ENCODE data around the gene TMEM59L. TPM values are rescaled to one million over a fixed set of nuclear protein-coding genes. Genes with fewer than 3 reads are reported as not detected.

TMEM59L gene
- total RNA-seq, 1 donor from 2014 or later: not detected

DNA sequence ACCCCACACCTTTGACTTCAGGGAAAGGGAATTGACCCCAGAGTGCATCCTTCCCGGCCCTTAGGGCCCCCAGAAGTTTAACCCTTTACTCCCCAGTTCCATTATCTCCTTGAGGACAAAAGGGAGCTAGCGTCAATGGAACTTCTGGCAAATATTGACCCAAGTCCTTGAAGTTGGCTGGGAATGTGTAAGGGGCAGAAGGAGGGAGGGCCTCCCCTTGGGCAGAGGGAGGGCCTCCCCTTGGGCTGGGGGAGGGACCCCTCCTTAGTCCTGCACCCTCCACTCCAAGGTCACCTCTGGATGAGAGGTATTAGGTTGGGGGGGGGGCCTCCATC lies 3.0 kb upstream of the TMEM59L start:
- H3K4me3 Mint-ChIP-seq: no peak overlapping the region
- H3K4me1 Mint-ChIP-seq: peaks cover 38% of the 10 kb centered on the region
- no peaks in the 10 kb centered on the region for H3K9me3 Mint-ChIP-seq
- TF ChIP-seq, protein P1, sequence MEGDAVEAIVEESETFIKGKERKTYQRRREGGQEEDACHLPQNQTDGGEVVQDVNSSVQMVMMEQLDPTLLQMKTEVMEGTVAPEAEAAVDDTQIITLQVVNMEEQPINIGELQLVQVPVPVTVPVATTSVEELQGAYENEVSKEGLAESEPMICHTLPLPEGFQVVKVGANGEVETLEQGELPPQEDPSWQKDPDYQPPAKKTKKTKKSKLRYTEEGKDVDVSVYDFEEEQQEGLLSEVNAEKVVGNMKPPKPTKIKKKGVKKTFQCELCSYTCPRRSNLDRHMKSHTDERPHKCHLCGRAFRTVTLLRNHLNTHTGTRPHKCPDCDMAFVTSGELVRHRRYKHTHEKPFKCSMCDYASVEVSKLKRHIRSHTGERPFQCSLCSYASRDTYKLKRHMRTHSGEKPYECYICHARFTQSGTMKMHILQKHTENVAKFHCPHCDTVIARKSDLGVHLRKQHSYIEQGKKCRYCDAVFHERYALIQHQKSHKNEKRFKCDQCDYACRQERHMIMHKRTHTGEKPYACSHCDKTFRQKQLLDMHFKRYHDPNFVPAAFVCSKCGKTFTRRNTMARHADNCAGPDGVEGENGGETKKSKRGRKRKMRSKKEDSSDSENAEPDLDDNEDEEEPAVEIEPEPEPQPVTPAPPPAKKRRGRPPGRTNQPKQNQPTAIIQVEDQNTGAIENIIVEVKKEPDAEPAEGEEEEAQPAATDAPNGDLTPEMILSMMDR (IDR thresholded peaks at IDR 0.05): no peak
- CTCF ChIA-PET: no interaction called here
- no peak overlapping the region for H3K27ac Mint-ChIP-seq
- intact Hi-C loops (cut with micrococcal nuclease): loop anchor here (5.0 kb wide), 1 partner anchor 183 kb away; the partner anchor contains the start of gene COMP
- H3K27me3 Mint-ChIP-seq: peaks cover 59% of the 10 kb centered on the region
- ATAC-seq (ENCODE audit: low read depth): no peak
- no peak for DNase-seq
- no peaks in the 10 kb centered on the region for H3K36me3 Mint-ChIP-seq (ENCODE audit: low read depth)
- POLR2A ChIA-PET: interaction anchor here (0.6 to 0.7 kb wide), 2 partner anchors 8 to 116 kb away, joined by 3 to 7 read pairs; no protein-coding TSS in a partner anchor

DNA sequence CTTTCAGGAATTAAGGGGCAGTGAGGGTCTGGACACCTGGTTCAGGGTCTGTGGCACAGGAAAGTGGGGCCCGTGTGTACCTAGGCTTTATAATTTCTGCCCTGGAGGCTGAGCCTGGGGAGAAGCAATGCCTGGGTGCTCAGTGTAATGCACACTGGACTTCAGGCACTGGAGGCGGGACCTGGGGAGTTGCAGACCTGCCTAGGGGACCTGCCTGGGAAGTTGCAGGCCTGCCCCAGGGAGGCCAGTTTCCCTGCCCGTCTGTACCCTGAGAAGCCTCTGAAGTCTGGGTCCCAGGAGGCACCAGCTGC lies 2.5 kb upstream of the TMEM59L start:
- intact Hi-C loops (cut with micrococcal nuclease): loop anchor here (5.0 kb wide), 1 partner anchor 182 kb away; the partner anchor contains the start of gene COMP

DNA sequence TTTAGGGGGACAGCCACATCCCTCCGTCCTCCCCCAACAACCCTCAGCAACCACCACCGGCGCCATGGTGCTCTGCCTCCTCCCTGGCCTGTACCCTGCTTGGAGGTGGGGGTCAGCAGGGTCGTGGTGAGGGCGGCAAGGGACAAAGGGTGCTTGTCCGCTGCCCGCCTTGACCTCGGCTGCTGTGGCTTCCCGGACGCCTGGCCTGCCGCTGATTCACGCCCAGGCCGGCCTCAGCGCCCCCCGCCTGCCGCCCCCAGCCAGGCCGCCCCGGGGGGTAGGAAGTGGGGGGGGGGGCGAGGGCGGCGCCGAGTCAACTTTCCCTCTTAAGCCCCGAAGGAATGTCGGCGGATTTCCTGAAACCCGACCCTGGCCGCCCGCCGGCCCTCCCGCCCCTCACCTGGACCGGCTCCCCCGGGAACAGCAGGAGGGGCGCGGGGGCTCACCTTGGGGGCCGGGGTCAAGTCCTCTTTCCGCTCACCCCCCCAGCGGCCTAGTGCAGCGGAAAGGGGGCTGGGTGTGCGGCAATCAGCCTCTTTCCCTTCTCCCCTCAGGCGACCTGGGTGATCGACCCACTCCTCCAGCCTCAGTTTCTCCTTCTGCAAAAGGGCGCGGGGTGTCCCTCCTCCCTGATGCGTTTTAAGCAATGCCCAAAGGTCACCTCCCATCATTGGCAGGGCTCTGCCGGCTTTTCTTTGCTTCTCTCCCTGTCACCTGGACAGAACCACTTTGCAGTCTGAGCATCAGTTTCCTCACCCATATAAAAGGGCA lies 1.9 kb upstream of the TMEM59L start:
- H3K36me3 Mint-ChIP-seq (ENCODE audit: low read depth): no peaks in the 10 kb centered on the region
- no peak for DNase-seq
- CTCF ChIA-PET: no interaction called here

More for the DNA sequence above, 2.5 kb upstream of the TMEM59L start:
- no peak for DNase-seq
- ChIA-PET CTCF (no interaction called here), POLR2A (interaction anchor here (0.7 kb wide), 1 partner anchor 8 kb away, joined by 3 read pairs; no protein-coding TSS in a partner anchor)
- no peak overlapping the region for H3K4me3 Mint-ChIP-seq
- no peak for ATAC-seq (ENCODE audit: low read depth)
- H3K4me1 Mint-ChIP-seq: peaks cover 38% of the 10 kb centered on the region
- H3K36me3 Mint-ChIP-seq (ENCODE audit: low read depth): no peaks in the 10 kb centered on the region
- H3K9me3 Mint-ChIP-seq: no peaks in the 10 kb centered on the region
- no peak overlapping the region for H3K27ac Mint-ChIP-seq
- H3K27me3 Mint-ChIP-seq: peaks cover 57% of the 10 kb centered on the region
- TF ChIP-seq, protein P1 (IDR thresholded peaks at IDR 0.05): no peak

DNA sequence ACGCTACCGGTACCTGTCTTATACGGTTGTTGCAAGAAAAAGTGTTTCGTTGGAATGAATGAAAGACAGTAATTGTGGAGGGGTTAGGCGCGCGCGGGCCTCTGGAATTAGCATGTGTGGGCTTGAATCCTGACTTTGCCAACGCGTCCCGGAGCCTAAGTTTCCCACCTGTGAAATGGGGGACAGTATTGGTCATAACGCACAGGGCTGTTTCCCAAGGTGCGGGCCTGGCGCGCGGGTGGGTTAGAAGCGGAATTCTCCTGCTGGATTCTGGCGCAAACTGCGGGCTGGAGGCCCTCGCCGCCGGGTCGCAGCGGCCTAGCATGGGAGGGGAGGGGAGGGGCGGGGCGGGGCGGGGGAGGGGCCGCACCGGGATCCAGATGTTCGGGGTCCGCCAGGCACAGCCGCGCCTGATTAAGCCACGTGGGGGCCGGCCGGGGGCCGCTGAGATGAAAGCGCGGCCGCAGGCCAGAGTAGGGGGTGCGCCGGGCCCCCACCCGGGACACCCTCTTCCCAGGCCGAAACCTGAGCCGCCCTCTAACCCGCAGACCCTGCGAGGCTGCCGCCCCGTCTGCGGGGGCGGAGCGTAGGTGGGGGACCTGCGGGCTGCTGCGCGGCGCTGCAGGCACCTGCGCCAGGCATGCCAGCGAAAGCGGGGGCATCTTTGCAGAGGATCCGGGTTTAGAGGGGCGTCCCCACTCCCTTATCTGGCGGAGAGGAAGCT lies 1.2 kb upstream of the TMEM59L start:
- no peaks in the 10 kb centered on the region for H3K9me3 Mint-ChIP-seq
- no peak overlapping the region for H3K27ac Mint-ChIP-seq
- ATAC-seq (ENCODE audit: low read depth) (peak; percentile 58), DNase-seq (peak; percentile 35)
- peak overlapping the region; percentile 78 for H3K4me3 Mint-ChIP-seq
- peaks cover 60% of the 10 kb centered on the region for H3K27me3 Mint-ChIP-seq
- intact Hi-C loops (cut with micrococcal nuclease): loop anchor here (5.0 kb wide), 1 partner anchor 181 kb away; the partner anchor contains the start of gene COMP
- TF ChIP-seq, protein P1 (IDR thresholded peaks at IDR 0.05): no peak
- H3K4me1 Mint-ChIP-seq: peaks cover 34% of the 10 kb centered on the region
- ChIA-PET POLR2A (interaction anchor here (0.6 kb wide), 1 partner anchor 433 kb away, joined by 3 read pairs; no protein-coding TSS in a partner anchor), CTCF (no interaction called here)
- H3K36me3 Mint-ChIP-seq (ENCODE audit: low read depth): no peaks in the 10 kb centered on the region

More for the DNA sequence above, 1.9 kb upstream of the TMEM59L start:
- ATAC-seq (ENCODE audit: low read depth): no peak
- intact Hi-C loops (cut with micrococcal nuclease): loop anchor here (5.0 kb wide), 1 partner anchor 182 kb away; the partner anchor contains the start of gene COMP
- Mint-ChIP-seq H3K4me1 (peaks cover 34% of the 10 kb centered on the region), H3K27me3 (peaks cover 56% of the 10 kb centered on the region), H3K4me3 (peak overlapping the region; percentile 57), H3K9me3 (no peaks in the 10 kb centered on the region), H3K27ac (no peak overlapping the region)
- POLR2A ChIA-PET: interaction anchor here (0.7 kb wide), 1 partner anchor 7 kb away, joined by 3 read pairs; no protein-coding TSS in a partner anchor
- TF ChIP-seq, protein P1 (IDR thresholded peaks at IDR 0.05): no peak

All from activated B cell treated with CpG ODN at 0.5 μM for 24 hours (primary cell).